K562 (cell line): ENCODE measurements around the gene ZNF354B. TPM values are rescaled to one million over a fixed set of nuclear protein-coding genes. Genes with fewer than 3 reads are reported as not detected.
A peak's percentile ranks its signal among the peaks of the same experiment; 100 is the strongest.
"Not testable (repeated sequence)": the region's sequence is repeated elsewhere in the genome, so short reads cannot be mapped to it uniquely, and the experiment has no call there.

ENCODE experiments used
- ATAC-seq: fragments of 200-7000 bp; cut with Tn5 transposase; 3 replicates; pipeline ENCODE4 v1.9.1; 2020; ENCODE audit warnings: moderate library complexity
- BruUV-seq: library from RNA; stranded (reverse); fragments of 400-500 nt; replicated peaks from 2 replicates; lab custom pipeline; 2021; lab: Mats Ljungman, UMichigan
- CTCF ChIA-PET: fragments of 300-600 bp; formaldehyde crosslinking; extraction: SDS; loops from one replicate; lab custom pipeline; 2021; ENCODE audit warnings: low intra/inter-chr PET ratio; lab: Yijun Ruan, JAX
- POLR2A ChIA-PET: fragments of 300-600, 350-650 bp; sonication (Branson Sonifier 250); formaldehyde crosslinking; extraction: SDS; loops from one replicate; lab custom pipeline; 2021; ENCODE audit warnings: antibody characterized with exemption, inconsistent platforms; lab: Yijun Ruan, JAX
- DNase-seq, 4 experiments: peaks; one replicate each; pipeline versions ENCODE4 v3.0.0 to v3.0.0-alpha.2; 2011 to 2018; ENCODE audit warnings: low spot score in 3 of 4, mixed read lengths in 3 of 4; ENCODE audit errors: extremely low read depth in 1 of 4
- FAIRE-seq: peaks from 2 replicates; lab custom pipeline; 2011; peaks lifted over from hg19 to GRCh38; lab: Jason Lieb, UNC
- H2AFZ ChIP-seq: 2 replicates; pipeline ENCODE4 v1.6.0; 2011; ENCODE audit warnings: low read depth, low read length, control low read depth, inconsistent platforms
- H3K27ac ChIP-seq: fragments of 200-600 bp; 3 replicates; pipeline ENCODE4 v1.8.0; 2011; ENCODE audit warnings: low read depth, mild to moderate bottlenecking, control low read depth, inconsistent platforms, low read length, moderate library complexity, mixed read lengths; ENCODE audit errors: extremely low read depth
- H3K27me3 ChIP-seq, 2 experiments: fragments of 300-600 bp in 1 of 2; 2 replicates in 1 of 2; 3 replicates in 1 of 2; pipeline versions ENCODE4 v1.6.0 to v1.8.0; 2011; ENCODE audit warnings: inconsistent platforms in 2 of 2, low read length in 2 of 2, mild to moderate bottlenecking in 1 of 2, mixed read lengths in 1 of 2, moderate library complexity in 1 of 2; ENCODE audit not compliant: control insufficient read depth in 2 of 2, insufficient read depth in 2 of 2
- H3K36me3 ChIP-seq: fragments of 300-600 bp; 3 replicates; pipeline ENCODE4 v1.8.0; 2011; ENCODE audit warnings: mild to moderate bottlenecking, low read length, inconsistent platforms; ENCODE audit not compliant: control insufficient read depth, insufficient read depth
- H3K4me1 ChIP-seq, 2 experiments: fragments of 200-600 bp in 1 of 2; replicated peaks in 1 of 2; 2 replicates in 1 of 2; 3 replicates in 1 of 2; pipeline versions ENCODE4 v1.5.1 to v1.8.0; 2011; ENCODE audit warnings: inconsistent platforms in 2 of 2, low read length in 2 of 2, mild to moderate bottlenecking in 1 of 2, mixed read lengths in 1 of 2, moderate library complexity in 1 of 2; ENCODE audit not compliant: control insufficient read depth in 2 of 2, insufficient read depth in 2 of 2
- H3K4me2 ChIP-seq: 2 replicates; pipeline ENCODE4 v1.6.1; 2011; ENCODE audit warnings: low read length, control low read depth, inconsistent platforms, mixed read lengths; ENCODE audit not compliant: insufficient read depth
- H3K4me3 ChIP-seq: fragments of 200-600 bp; sonication (generic), shearing (Covaris generic); 2 replicates; pipeline ENCODE4 v1.5.1; 2016; ENCODE audit warnings: control low read depth, inconsistent platforms
- H3K79me2 ChIP-seq: fragments of 200-600 bp; 3 replicates; pipeline ENCODE4 v1.8.0; 2011; ENCODE audit warnings: low read length, inconsistent platforms; ENCODE audit not compliant: control insufficient read depth, insufficient read depth
- H3K9ac ChIP-seq, 2 experiments: 2 replicates each; pipeline versions ENCODE4 v1.6.0 to v1.6.1; 2011; ENCODE audit warnings: low read depth in 2 of 2, low read length in 2 of 2, control low read depth in 1 of 2, inconsistent platforms in 1 of 2, mild to moderate bottlenecking in 1 of 2, mixed read lengths in 1 of 2; ENCODE audit not compliant: insufficient read depth in 1 of 2
- H3K9me1 ChIP-seq: one replicate; pipeline ENCODE4 v1.6.0; 2011; ENCODE audit warnings: inconsistent platforms, mild to moderate bottlenecking, low read length, moderate library complexity; ENCODE audit not compliant: control insufficient read depth, insufficient read depth
- H3K9me3 ChIP-seq: replicated peaks from 2 replicates; pipeline ENCODE4 v1.5.1; 2011; ENCODE audit warnings: low read depth, low read length, inconsistent platforms; ENCODE audit not compliant: control insufficient read depth, insufficient read depth
- H4K20me1 ChIP-seq: replicated peaks from 2 replicates; pipeline ENCODE4 v1.6.1; 2011; ENCODE audit warnings: low read length, inconsistent platforms, mixed read lengths; ENCODE audit not compliant: control insufficient read depth, insufficient read depth
- ATF7 ChIP-seq: fragments of 450-650 bp; IDR thresholded peaks from 2 replicates; pipeline ENCODE4 v1.7.1; 2014; ENCODE audit warnings: mild to moderate bottlenecking, moderate library complexity
- JUND ChIP-seq, 2 experiments: IDR thresholded peaks; 2 replicates in 1 of 2; 3 replicates in 1 of 2; pipeline ENCODE4 v1.6.1; 2011; ENCODE audit warnings: borderline replicate concordance in 2 of 2, low read depth in 2 of 2, low read length in 2 of 2, improper control_type of control experiment in 1 of 2, missing biosample characterization in 1 of 2, missing genetic modification characterization in 1 of 2, missing genetic modification reagents in 1 of 2
- WGBS: fragments of 100-300 bp; shearing (Covaris generic); methylation state at CpG from one replicate; pipeline ENCODE4 v1.1.6; 2016; ENCODE audit warnings: low coverage, mixed read lengths; ENCODE audit not compliant: insufficient coverage; ENCODE audit errors: missing lambda C conversion rate; 5-methylcytosine and 5-hydroxymethylcytosine counted together
- in situ Hi-C: fragments of 300-500 bp; cut with MboI; formaldehyde crosslinking; loops from 4 replicates; pipeline ENCODE4 v1.15.0; 2018; ENCODE audit warnings: inconsistent platforms, mixed read lengths
- intact Hi-C: fragments of 100-400 bp; cut with micrococcal nuclease; formaldehyde crosslinking; loops from 2 replicates; pipeline ENCODE4 v1.14.2; 2022
- polyA plus RNA-seq, 8 experiments: library from polyadenylated mRNA; depleted of rRNA in 4 of 8; stranded (reverse) in 5 of 8; unstranded in 3 of 8; fragments of >200 nt; fragmentation: Nextera tagmentation in 2 of 8; fragmentation: Illumina TruSeq in 1 of 8; extraction: Ambion mirVana in 2 of 8; extraction: Trizol in 1 of 8; gene quantifications; 2 replicates each; pipeline versions ENCODE4 v1.2.1 to v1.2.3, GENCODE V29; 2011 to 2014; ENCODE audit warnings: inconsistent platforms in 1 of 8, missing spikeins in 1 of 8
- total RNA-seq, 7 experiments: library from RNA; depleted of rRNA in 6 of 7; stranded (reverse); fragments of >200 nt in 6 of 7; fragmentation: Illumina TruSeq in 2 of 7; extraction: Trizol in 2 of 7; gene quantifications; 2 replicates each; pipeline versions ENCODE4 v1.2.1 to v1.2.3, GENCODE V29; 2011 to 2021; ENCODE audit warnings: low replicate concordance in 1 of 7

Gene ZNF354B
- total and polyA plus RNA-seq, 9 of the 15 experiments (the other 6 are each of a cell fraction or from before 2014, with no cell fraction given): 1.8 to 18.3 (median 11.2) TPM

GRCh38 chr5:178838695-178839318, 20.9 kb upstream of the ZNF354B start:
- H3K9me1 ChIP-seq; POLR2A ChIA-PET; H3K9ac ChIP-seq; TF ChIP-seq JUND (tag; IDR thresholded peaks at IDR 0.05; ENCODE audit: borderline replicate concordance, low read depth, low read length): not testable (repeated sequence)
- peak overlapping the region; percentile 24; the same call in 1 of the 2 replicates for H2AFZ ChIP-seq
- peak; percentile 40 for TF ChIP-seq JUND (IDR thresholded peaks at IDR 0.05; ENCODE audit: borderline replicate concordance, low read depth, low read length)
- peak; percentile 67; the same call in 1 of the 2 replicates for TF ChIP-seq ATF7
- TF ChIP-seq, all 486 proteins: peak for 2; not testable (repeated sequence) for 484
- FAIRE-seq, H3K27me3 ChIP-seq, H3K27ac ChIP-seq, H3K4me3 ChIP-seq, H3K4me1 ChIP-seq, H4K20me1 ChIP-seq, H3K79me2 ChIP-seq, H3K9me3 ChIP-seq, H3K36me3 ChIP-seq, BruUV-seq: not testable (repeated sequence)
- H3K4me2 ChIP-seq: 0 out of 2 replicates have a peak overlapping the region, but pooled peaks have one; percentile 11
- intact Hi-C loops (loop anchor here (2.0 to 10.0 kb wide), 4 partner anchors 108 to 602 kb away; partner anchors contain the start of genes CLK4 and ZNF354A), in situ Hi-C loops (loop anchor here (25.0 kb wide), 1 partner anchor 552 kb away; no protein-coding TSS in a partner anchor)
- WGBS: 4% methylated on average over 19 of the region's 28 CpGs
- DNase-seq: peak in 2 of 4 experiments; percentile 26 to 36
- peak; percentile 80 for ATAC-seq
- CTCF ChIA-PET: interaction anchor here (0.7 to 1.4 kb wide), 3 partner anchors 108 to 603 kb away, joined by 3 to 8 read pairs (median 4); partner anchors contain the start of gene ZNF354A
